H9 (cell line): ENCODE measurements around the gene CYP26A1. TPM values are rescaled to one million over a fixed set of nuclear protein-coding genes. Genes with fewer than 3 reads are reported as not detected.

Experiments used
- DNase-seq: peaks from one replicate; pipeline ENCODE4 v3.0.0-alpha.2; 2017
- H2AFZ ChIP-seq: one replicate; pipeline ENCODE4 v1.6.1; 2013; ENCODE audit warnings: mild to moderate bottlenecking, low read length, control low read depth, moderate library complexity
- H2AK5ac ChIP-seq: 2 replicates; pipeline ENCODE4 v1.6.1; 2013; ENCODE audit warnings: low read length, control low read depth, mixed read lengths; ENCODE audit not compliant: insufficient read length
- H2BK120ac ChIP-seq: one replicate; pipeline ENCODE4 v1.6.1; 2013; ENCODE audit warnings: low read depth, mild to moderate bottlenecking, low read length, control low read depth, inconsistent platforms; ENCODE audit not compliant: poor library complexity, severe bottlenecking
- H2BK12ac ChIP-seq: 2 replicates; pipeline ENCODE4 v1.6.1; 2013; ENCODE audit warnings: low read length, control low read depth, mixed read lengths, low read depth; ENCODE audit not compliant: insufficient read length
- H2BK15ac ChIP-seq: 2 replicates; pipeline ENCODE4 v1.6.1; 2013; ENCODE audit warnings: low read depth, low read length, control low read depth
- H2BK20ac ChIP-seq: one replicate; pipeline ENCODE4 v1.6.1; 2013; ENCODE audit warnings: low read depth, mild to moderate bottlenecking, low read length, control low read depth, inconsistent platforms; ENCODE audit not compliant: poor library complexity, severe bottlenecking
- H2BK5ac ChIP-seq: 2 replicates; pipeline ENCODE4 v1.6.1; 2013; ENCODE audit warnings: low read length, control low read depth, mixed read lengths; ENCODE audit not compliant: insufficient read length
- H3K14ac ChIP-seq: 2 replicates; pipeline ENCODE4 v1.6.1; 2013; ENCODE audit warnings: low read length, control low read depth; ENCODE audit not compliant: insufficient read depth
- H3K18ac ChIP-seq: 2 replicates; pipeline ENCODE4 v1.6.1; 2013; ENCODE audit warnings: low read depth, mild to moderate bottlenecking, mixed read lengths, low read length, control low read depth; ENCODE audit not compliant: insufficient read length
- H3K23ac ChIP-seq: 2 replicates; pipeline ENCODE4 v1.6.1; 2013; ENCODE audit warnings: low read length, control low read depth, mixed read lengths, low read depth; ENCODE audit not compliant: insufficient read length
- H3K23me2 ChIP-seq: 2 replicates; pipeline ENCODE4 v1.6.1; 2013; ENCODE audit warnings: low read depth, mild to moderate bottlenecking, mixed read lengths, low read length, control low read depth; ENCODE audit not compliant: insufficient read length, poor library complexity, severe bottlenecking
- H3K27ac ChIP-seq: 2 replicates; pipeline ENCODE4 v1.5.1; 2013; ENCODE audit warnings: low read length, control low read depth, mixed read lengths, low read depth; ENCODE audit not compliant: insufficient read length
- H3K27me3 ChIP-seq: 2 replicates; pipeline ENCODE4 v1.6.1; 2013; ENCODE audit warnings: low read length, control low read depth, inconsistent platforms; ENCODE audit not compliant: insufficient read depth
- H3K4ac ChIP-seq: 2 replicates; pipeline ENCODE4 v1.6.1; 2013; ENCODE audit warnings: low read depth, mild to moderate bottlenecking, control low read depth, inconsistent platforms, low read length, moderate library complexity
- H3K4me1 ChIP-seq: 2 replicates; pipeline ENCODE4 v1.6.1; 2013; ENCODE audit warnings: low read length, control low read depth, inconsistent platforms; ENCODE audit not compliant: insufficient read depth
- H3K4me2 ChIP-seq: 2 replicates; pipeline ENCODE4 v1.6.1; 2013; ENCODE audit warnings: low read length, control low read depth, mixed read lengths; ENCODE audit not compliant: insufficient read length, insufficient read depth
- H3K56ac ChIP-seq: 2 replicates; pipeline ENCODE4 v1.6.1; 2013; ENCODE audit warnings: low read depth, mild to moderate bottlenecking, mixed read lengths, low read length, control low read depth; ENCODE audit not compliant: insufficient read length
- H3K79me1 ChIP-seq: 2 replicates; pipeline ENCODE4 v1.6.1; 2013; ENCODE audit warnings: low read depth, mild to moderate bottlenecking, moderate library complexity, low read length, control low read depth, inconsistent platforms; ENCODE audit not compliant: insufficient read depth, poor library complexity, severe bottlenecking
- H3K79me2 ChIP-seq: 2 replicates; pipeline ENCODE4 v1.6.1; 2013; ENCODE audit warnings: low read length, control low read depth, inconsistent platforms; ENCODE audit not compliant: insufficient read depth
- H3K9ac ChIP-seq: 2 replicates; pipeline ENCODE4 v1.6.1; 2013; ENCODE audit warnings: low read length, control low read depth, mixed read lengths; ENCODE audit not compliant: insufficient read length; ENCODE audit errors: extremely low read depth
- H3K9me3 ChIP-seq: one replicate; pipeline ENCODE4 v1.6.1; 2013; ENCODE audit warnings: low read depth, low read length, inconsistent platforms; ENCODE audit not compliant: control insufficient read depth
- H3T11ph ChIP-seq: one replicate; pipeline ENCODE4 v1.6.1; 2013; ENCODE audit warnings: mild to moderate bottlenecking, low read length, control low read depth, inconsistent platforms
- H4K20me1 ChIP-seq: one replicate; pipeline ENCODE4 v1.6.1; 2013; ENCODE audit not compliant: control insufficient read depth, insufficient read length, insufficient read depth
- H4K5ac ChIP-seq: 2 replicates; pipeline ENCODE4 v1.6.1; 2013; ENCODE audit warnings: low read depth, mild to moderate bottlenecking, mixed read lengths, low read length, control low read depth; ENCODE audit not compliant: insufficient read length
- H4K8ac ChIP-seq: replicated peaks from 2 replicates; pipeline ENCODE4 v1.6.1; 2013; ENCODE audit warnings: low read length, control low read depth, mixed read lengths, low read depth; ENCODE audit not compliant: insufficient read length
- H4K91ac ChIP-seq: 2 replicates; pipeline ENCODE4 v1.6.1; 2013; ENCODE audit warnings: low read depth, mild to moderate bottlenecking, moderate library complexity, mixed read lengths, low read length, control low read depth; ENCODE audit not compliant: insufficient read length
- H3K27ac Mint-ChIP-seq, 3 experiments: 2 replicates in 2 of 3; 3 replicates in 1 of 3; pipeline ENCODE4 v1.8.0; 2020 to 2021; ENCODE audit warnings: mixed read lengths in 3 of 3, mild to moderate bottlenecking in 1 of 3, moderate library complexity in 1 of 3
- H3K27me3 Mint-ChIP-seq: 2 replicates; pipeline ENCODE4 v1.8.0; 2021; ENCODE audit warnings: low read depth, mild to moderate bottlenecking, moderate library complexity, mixed read lengths
- H3K36me3 Mint-ChIP-seq, 3 experiments: 2 replicates in 2 of 3; 3 replicates in 1 of 3; pipeline ENCODE4 v1.8.0; 2020 to 2021; ENCODE audit warnings: low read depth in 3 of 3, mixed read lengths in 3 of 3; ENCODE audit not compliant: insufficient read depth in 1 of 3
- H3K4me1 Mint-ChIP-seq, 2 experiments: 2 replicates each; pipeline ENCODE4 v1.8.0; 2020; ENCODE audit warnings: mixed read lengths in 2 of 2
- H3K4me3 Mint-ChIP-seq, 2 experiments: 2 replicates in 1 of 2; 3 replicates in 1 of 2; pipeline ENCODE4 v1.8.0; 2020 to 2021; ENCODE audit warnings: mild to moderate bottlenecking in 2 of 2, mixed read lengths in 2 of 2, moderate library complexity in 1 of 2
- H3K9me3 Mint-ChIP-seq, 2 experiments: 2 replicates in 1 of 2; 3 replicates in 1 of 2; pipeline ENCODE4 v1.8.0; 2020; ENCODE audit warnings: mild to moderate bottlenecking in 2 of 2, mixed read lengths in 2 of 2, moderate library complexity in 1 of 2
- CTCF ChIP-seq: fragments of 200-600 bp; sonication (generic); conservative IDR thresholded peaks from 3 replicates; pipeline ENCODE4 v1.8.0; 2021; ENCODE audit warnings: antibody characterized with exemption, mild to moderate bottlenecking
- WGBS: extraction: QIAGEN DNeasy Blood & Tissue Kit; methylation state at CpG from one replicate; pipeline ENCODE4 v1.1.7; 2013; ENCODE audit warnings: missing lambda C conversion rate, low lambda C conversion rate, mixed read lengths; ENCODE audit not compliant: insufficient read length; ENCODE audit errors: extremely low coverage; 5-methylcytosine and 5-hydroxymethylcytosine counted together
- total RNA-seq: library from RNA; stranded (reverse); gene quantifications from 2 replicates; pipeline ENCODE4 v1.2.1, GENCODE V29; 2021

Gene CYP26A1
- total RNA-seq, 1 experiment from 2014 or later, result 72.1 TPM

- no peak for TF ChIP-seq CTCF
- DNase-seq, result no peak
- H2AK5ac ChIP-seq, result no peak overlapping the region
- H3K27me3 Mint-ChIP-seq, result no peaks in the 10 kb centered on the region; the same call in 1 of the 2 replicates
- H2BK15ac ChIP-seq, result no peak overlapping the region
- H4K91ac ChIP-seq, result no peak overlapping the region
- H4K8ac ChIP-seq, result no peak overlapping the region
- no peak overlapping the region for H3T11ph ChIP-seq
- H3K9ac ChIP-seq, result no peak overlapping the region
- H2BK20ac ChIP-seq, result no peak overlapping the region
- H3K4me2 ChIP-seq, result no peak overlapping the region
- H3K23me2 ChIP-seq, result no peaks in the 10 kb centered on the region
- H3K18ac ChIP-seq, result no peak overlapping the region
- H3K27me3 ChIP-seq, result no peaks in the 10 kb centered on the region
- peaks cover 0 to 9% of the 10 kb centered on the region in 2 experiments; a peak in 2 of 4 replicates for H3K4me1 Mint-ChIP-seq
- no peaks in the 10 kb centered on the region for H3K9me3 ChIP-seq
- no peak overlapping the region for H2BK12ac ChIP-seq
- H3K4me3 Mint-ChIP-seq, result no peak overlapping the region
- peaks cover 20 to 27% of the 10 kb centered on the region in 2 experiments; a peak in 4 of 5 replicates for H3K9me3 Mint-ChIP-seq
- H3K27ac ChIP-seq, result no peak overlapping the region
- no peak overlapping the region for H2BK5ac ChIP-seq
- peaks cover 0 to 27% (median 3%) of the 10 kb centered on the region in 3 experiments; a peak in 5 of 7 replicates for H3K36me3 Mint-ChIP-seq
- no peak overlapping the region for H4K5ac ChIP-seq
- H3K27ac Mint-ChIP-seq, result no peak overlapping the region
- no peaks in the 10 kb centered on the region for H3K79me2 ChIP-seq
- H3K4me1 ChIP-seq, result no peaks in the 10 kb centered on the region; the same call in 1 of the 2 replicates
- no peak overlapping the region for H2AFZ ChIP-seq
- H4K20me1 ChIP-seq, result no peaks in the 10 kb centered on the region
- H3K56ac ChIP-seq, result no peak overlapping the region
- no peak overlapping the region for H3K4ac ChIP-seq
- no CpG with 5 or more reads among the region's 1 CpG for WGBS
- H2BK120ac ChIP-seq, result no peak overlapping the region
- no peaks in the 10 kb centered on the region for H3K79me1 ChIP-seq
- H3K23ac ChIP-seq, result no peak overlapping the region
- no peak overlapping the region for H3K14ac ChIP-seq
Observed at GRCh38 chr10:93103953-93104352, 30.3 kb downstream of the CYP26A1 start.
